Astrocyte of the spinal cord (primary cell): ENCODE results near the gene LRRC14B.
"Not testable (repeated sequence)": the region's sequence is repeated elsewhere in the genome, so short reads cannot be mapped to it uniquely, and the experiment has no call there.

Experiments used
- DNase-seq: peaks from one replicate; pipeline ENCODE4 v3.0.0; 2011; ENCODE audit warnings: low read depth, low spot score
- H3K4me3 ChIP-seq: 2 replicates; pipeline ENCODE4 v1.5.1; 2011; ENCODE audit warnings: low read depth, mild to moderate bottlenecking, low read length, moderate library complexity
- in situ Hi-C: cut with HindIII; loops from 2 replicates; pipeline ENCODE4 v1.10.0; 2017; ENCODE audit warnings: low sequenced_read_pairs
- TF ChIP-seq, protein P1 (sequence below): IDR thresholded peaks from 2 replicates; pipeline ENCODE4 v1.5.1; 2012; ENCODE audit warnings: low read depth, mild to moderate bottlenecking, low read length, inconsistent platforms

The LRRC14B gene

GRCh38 chr5:217494-218456, 26.5 kb downstream of the LRRC14B start, which contains the start of the genes CCDC127 and SDHA:
Gene CCDC127, minus strand, starts transcription at chr5:218153. Its CDS starts 1,304 bp downstream, at chr5:216849.
Gene SDHA, plus strand, starts transcription at chr5:218320. Its CDS starts 36 bp downstream, at chr5:218356.
- DNase-seq, result peak; percentile 90
- peak within 1 kb of the TSS; percentile 90 for H3K4me3 ChIP-seq
- TF ChIP-seq, protein P1, sequence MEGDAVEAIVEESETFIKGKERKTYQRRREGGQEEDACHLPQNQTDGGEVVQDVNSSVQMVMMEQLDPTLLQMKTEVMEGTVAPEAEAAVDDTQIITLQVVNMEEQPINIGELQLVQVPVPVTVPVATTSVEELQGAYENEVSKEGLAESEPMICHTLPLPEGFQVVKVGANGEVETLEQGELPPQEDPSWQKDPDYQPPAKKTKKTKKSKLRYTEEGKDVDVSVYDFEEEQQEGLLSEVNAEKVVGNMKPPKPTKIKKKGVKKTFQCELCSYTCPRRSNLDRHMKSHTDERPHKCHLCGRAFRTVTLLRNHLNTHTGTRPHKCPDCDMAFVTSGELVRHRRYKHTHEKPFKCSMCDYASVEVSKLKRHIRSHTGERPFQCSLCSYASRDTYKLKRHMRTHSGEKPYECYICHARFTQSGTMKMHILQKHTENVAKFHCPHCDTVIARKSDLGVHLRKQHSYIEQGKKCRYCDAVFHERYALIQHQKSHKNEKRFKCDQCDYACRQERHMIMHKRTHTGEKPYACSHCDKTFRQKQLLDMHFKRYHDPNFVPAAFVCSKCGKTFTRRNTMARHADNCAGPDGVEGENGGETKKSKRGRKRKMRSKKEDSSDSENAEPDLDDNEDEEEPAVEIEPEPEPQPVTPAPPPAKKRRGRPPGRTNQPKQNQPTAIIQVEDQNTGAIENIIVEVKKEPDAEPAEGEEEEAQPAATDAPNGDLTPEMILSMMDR, result peak; percentile 50
- in situ Hi-C loops, result not testable (repeated sequence)

GRCh38 chr5:218457-219291, 27.4 kb downstream of the LRRC14B start:
- peak; percentile 26 for DNase-seq
- H3K4me3 ChIP-seq, result peak overlapping the region; percentile 90
- in situ Hi-C loops, result no loop called here
- TF ChIP-seq, protein P1, result no peak

DNA sequence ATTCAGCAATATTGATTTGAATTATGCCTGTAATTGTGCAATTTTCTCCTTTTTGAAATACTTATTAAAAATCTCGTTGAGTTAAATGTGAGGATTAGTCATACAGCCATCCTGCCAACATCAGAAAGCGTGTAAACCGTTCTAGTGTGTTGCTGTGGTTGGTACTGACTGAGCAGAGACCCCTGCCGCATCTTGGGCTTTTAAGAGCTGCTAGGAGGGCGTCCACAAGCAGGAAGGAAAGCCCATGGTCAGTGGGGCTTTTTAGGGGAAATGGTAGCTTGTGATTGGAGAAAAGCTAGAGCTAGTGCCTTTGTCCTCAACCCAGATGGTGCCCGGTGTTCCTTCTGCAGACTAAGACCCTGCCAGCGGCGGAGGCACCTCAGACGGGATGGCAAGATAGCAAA, 28.2 kb downstream of the LRRC14B start:
- peak overlapping the region; percentile 90 for H3K4me3 ChIP-seq
- peak; percentile 47 for DNase-seq
- in situ Hi-C loops, result no loop called here
- TF ChIP-seq, protein P1, result no peak

DNA sequence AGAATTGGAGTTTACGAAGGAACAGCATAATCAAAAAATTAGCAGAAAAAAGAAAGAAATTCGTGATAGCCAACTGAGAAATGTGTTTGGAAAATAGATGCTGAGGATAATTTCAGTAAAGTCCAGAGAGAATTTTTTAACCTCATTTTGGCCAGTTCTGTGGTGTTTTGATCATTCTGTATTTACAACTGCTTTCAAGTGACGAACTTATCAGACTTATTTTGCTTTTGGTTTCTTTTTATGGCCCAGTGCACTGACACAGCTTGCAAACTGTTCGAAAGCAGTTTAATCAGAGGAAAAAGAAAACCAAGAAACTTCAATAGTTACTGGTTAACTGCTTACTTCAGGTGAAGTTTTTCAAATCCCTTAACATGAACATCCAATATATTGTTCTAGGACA, 28.7 kb downstream of the LRRC14B start:
- in situ Hi-C loops, result no loop called here
- DNase-seq, result no peak
- H3K4me3 ChIP-seq, result peak overlapping the region; percentile 90
- TF ChIP-seq, protein P1, result no peak

DNA sequence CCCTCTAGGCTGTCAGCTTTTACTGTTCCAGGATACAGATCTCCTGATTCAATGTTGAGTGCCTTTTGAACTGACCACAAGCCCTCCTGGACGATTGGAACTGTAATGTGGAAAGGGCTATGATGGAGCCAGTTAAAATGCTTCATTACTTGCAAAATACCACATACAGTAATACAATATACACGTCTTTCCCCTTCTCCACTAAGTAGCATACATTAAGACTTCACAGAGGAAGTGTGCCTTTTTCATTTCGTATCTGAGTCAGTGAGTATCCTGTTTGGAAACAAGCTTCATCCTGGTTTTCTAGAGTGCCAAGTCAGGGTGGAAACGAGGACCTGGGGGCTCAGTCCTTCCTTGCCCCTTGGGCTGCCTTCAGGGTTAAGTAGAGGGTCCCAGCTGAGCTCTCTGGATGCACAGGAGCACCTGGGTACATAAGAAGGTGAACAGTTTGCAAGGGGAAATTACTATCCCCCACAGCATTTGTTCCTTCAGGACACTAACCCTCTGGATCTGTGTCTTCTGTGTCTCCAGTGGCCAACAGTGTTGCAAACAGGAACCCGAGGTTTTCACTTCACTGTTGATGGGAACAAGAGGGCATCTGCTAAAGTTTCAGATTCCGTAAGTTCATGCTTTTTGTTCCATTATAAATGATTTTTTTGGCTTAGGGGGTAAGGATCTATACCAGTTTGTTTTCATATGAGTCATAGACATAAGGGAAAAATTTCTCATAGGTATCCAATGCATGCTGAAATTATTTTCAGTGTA, 31.8 kb downstream of the LRRC14B start:
- H3K4me3 ChIP-seq, in situ Hi-C loops, DNase-seq: not testable (repeated sequence)

DNA sequence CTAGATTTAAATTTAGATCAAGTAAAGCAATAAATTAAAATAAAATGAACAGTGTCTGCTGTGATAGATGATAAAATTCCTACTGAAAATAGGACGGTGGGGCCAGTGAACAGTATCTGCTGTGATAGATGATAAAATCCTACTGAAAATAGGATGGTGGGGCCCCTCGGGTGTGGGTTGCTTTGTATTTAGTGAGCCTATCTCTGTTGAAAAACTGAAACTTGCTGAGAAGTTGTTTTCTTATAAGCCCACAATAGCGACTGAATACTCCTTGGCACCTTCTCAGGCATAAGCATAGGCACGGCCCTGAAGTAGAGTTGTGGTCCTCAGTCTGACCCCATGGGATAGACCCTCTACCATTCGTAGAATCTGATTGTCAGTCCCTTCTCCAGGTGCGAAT, 32.5 kb downstream of the LRRC14B start:
- DNase-seq, result no peak
- TF ChIP-seq, protein P1, result no peak
- in situ Hi-C loops, result no loop called here
- no peak overlapping the region for H3K4me3 ChIP-seq
